ENCODE measurements around the gene OGA.

Gene OGA

DNA sequence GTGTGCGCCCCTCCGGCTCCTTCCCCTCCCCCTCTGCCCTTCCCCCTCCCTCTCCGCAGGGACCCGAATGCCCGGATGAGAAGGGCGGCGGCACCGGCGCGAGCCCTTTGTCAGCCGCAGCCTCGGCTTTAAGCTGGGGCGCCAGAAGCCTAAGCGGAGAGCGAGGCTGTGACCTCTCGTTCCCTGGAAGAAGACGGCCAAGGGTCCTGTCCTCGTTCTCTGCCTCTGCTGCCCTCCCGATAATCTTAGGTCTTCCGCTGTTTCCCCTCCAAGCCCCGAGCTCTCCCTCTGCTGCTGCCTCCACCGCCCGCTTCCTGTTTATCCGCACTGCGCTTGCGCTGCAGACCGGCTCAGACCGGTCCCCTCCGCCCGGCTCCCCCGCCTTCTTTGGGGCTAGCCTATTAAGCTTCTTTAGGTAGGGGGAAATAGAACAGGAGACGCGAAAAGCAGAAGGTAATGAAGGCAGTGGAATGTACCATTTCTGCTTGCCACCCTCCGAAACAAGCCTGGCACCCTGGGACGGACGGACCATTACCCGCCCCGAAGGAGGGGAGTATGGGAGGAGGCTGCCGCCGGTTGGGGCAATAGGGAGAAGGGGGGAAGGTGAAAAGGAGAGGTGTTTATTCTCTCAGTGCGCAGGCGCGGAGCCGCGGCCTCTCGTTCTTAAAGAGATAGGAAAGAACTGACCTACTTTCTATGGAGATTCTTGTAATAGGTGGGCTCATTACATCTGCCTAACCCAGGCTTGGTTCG, at the start of gene OGA:
TSS of gene OGA (minus strand) at position 326 of the 753 bp plus-strand sequence. CDS start 422 bp downstream, outside the sequence.
- peak; percentile 94 for DNase-seq

DNA sequence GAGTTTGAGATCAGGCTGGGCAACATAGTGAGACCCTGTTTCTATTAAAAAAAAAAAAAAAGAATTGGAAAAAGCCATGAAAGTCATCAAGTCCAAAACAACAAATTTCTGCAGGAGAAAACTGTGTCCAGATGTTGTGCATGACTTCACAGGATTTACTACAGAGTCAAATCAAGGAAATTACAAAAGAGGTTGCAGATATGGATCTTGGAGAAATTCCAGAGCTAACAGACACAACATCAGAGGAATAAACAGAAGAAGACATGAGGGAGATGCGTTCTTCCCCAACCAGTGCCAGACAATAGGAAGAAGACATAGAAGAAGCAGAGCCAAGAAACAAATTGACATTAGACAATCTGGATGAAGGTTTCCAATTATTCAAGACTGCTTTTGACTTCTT, 49.7 kb upstream of the OGA start:
- DNase-seq = no peak

DNA sequence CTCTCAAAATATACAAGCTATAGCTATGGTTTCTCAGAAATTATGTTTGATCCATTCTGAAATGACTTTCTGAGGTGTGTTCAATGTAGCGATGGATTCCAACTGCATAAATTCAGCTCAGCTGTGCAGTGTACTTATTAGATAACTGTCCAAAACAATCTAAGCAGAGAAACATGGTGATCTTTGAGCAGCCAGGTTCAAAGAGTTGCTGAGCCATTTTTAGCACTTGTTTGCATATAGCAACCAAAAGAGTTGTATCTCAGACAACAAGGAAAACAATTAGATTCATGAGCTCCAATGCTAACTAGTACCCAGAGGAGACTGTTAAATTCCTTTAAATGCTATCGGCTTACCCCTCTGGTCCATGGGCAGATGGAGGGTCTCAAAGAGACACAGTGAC, 41.3 kb upstream of the OGA start:
- no peak for DNase-seq

DNA sequence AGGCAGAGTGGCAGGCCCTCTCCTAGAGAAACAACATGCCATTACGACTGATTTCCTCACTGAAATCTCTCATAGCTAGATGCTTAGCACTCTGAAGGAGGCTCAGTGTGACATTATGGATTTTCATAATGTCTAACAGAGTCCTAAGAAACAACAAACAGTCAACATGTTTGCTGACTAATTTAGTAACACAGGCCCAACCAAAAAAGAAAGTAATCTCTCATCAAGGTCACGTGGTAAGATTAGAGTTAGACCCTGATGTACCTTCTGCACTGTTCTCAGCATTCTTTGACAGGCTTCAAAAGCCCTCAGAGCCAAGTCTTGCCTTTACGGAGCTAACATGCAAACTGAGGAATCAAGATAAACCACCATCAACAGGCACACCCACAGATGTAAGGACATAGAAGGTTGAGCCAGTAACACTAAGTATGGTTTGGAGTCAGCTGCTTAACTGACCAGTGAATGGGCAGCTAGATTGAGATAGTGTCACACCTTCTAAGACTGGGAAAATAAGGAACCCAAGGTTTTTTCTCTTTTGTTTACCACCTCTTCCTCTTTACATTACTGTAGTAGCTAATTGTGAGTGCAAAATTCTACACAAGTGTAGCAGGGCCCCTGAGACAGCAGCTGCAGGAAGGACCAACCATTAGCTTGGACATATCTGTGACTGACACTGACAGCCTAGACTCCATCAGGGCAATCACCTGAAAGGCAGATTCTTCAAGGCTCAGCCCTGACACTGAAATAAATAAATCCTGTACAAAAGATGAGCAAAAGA, 40.7 kb upstream of the OGA start:
- no peak for DNase-seq

DNA sequence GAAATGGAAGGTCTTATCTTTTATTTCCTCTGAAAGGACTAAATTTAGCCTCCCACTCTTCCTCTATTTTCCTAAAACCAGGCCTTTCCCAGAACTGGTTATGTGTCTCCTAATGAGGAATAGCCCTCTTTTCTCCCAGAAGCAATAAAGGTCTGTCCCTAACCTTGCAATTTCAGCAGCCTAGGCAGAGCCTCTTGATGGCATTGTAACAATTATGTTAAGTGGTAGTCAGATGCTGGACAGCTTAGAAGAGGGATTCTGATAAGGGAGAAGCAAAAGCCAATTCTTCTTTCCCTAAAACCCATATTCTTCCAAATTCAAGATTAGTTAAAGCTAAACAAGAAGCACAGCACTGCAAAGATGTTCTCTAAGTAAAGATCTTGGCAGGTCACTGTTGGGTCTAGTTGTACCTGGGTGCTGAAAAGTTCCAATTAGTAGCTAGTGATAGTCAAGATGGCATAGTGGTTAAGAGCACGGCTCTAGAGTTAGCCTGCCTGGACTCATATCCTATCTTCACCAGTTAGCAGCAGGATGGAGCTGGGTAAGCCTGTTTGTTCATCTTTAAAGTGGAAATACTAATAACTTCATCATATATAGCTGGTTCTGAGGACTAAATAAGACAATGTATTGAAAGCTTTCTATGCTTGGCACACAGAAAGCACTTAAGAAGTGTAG, 39.7 kb upstream of the OGA start:
- DNase-seq = no peak

DNA sequence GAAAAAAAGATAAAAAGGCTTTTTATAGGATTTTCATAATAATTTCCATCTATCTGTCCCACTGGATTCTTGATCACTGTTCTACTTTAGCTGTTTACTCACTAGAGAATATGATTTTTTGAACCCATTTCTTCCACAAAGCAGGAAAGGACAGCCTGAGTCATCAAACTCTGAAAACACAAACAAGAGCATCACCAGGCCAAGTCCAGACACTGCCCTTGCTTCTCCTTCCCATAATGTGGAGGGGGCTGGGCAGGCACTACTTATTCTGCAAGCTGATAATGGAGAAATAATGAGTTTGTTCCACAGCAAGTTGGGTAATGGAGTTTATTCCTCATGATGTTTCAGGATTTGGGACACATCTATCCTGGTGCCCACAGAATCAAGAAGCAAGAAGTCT, 38.4 kb upstream of the OGA start:
- DNase-seq = no peak

DNA sequence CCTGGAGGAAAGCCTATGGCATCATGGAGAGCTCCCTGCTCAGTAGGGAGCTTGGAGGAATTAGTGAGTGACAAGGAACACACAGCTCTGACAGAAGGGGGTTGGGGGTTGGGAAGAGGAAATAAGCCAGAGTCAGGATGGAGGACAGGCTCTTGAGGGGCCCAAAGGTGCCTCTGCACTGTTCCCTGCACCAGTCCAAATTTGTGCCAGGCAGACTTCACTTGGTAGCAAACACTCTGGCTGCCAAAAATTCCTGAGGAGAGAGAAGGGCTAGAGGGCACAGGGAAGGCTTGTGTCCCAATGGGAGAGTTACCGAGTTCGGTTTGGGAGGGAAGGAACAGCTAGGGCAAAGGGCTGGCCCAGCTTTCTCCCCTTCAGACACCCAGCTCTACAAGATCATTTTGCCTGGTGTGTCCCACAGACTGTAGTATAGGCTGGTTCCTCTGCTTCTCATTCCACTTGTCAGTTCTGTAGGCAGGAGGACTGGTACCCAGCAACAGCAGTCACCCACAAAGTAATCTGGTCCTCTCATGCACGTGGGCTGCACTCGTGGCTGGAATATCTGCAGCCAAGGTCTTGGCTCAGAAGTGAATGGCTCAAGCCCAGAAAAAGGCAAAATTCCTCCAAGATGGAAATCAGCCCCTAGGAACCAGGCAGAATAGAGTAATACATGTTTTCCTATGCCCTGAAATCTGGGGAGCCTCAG, 33.3 kb upstream of the OGA start:
- DNase-seq = no peak

DNA sequence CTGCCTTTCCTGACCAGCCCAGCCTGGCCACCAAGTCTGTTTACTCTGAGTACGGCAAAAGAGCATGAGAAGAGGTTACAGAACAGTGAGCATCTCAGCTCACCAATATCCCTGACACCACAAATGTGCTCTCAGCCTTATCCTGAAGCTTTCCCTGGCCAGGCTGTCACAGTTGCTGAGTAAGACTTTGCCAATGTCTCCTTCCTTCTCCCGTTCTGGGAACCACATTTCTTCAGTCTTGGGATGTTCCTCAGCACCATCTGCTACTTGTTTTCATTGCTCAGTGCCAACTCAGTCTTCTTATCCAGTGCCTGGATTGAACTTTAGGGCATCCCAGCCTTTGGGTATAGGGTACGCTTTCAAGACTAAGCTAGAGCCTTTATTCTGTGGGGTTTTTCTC, 32.5 kb upstream of the OGA start:
- no peak for DNase-seq

DNA sequence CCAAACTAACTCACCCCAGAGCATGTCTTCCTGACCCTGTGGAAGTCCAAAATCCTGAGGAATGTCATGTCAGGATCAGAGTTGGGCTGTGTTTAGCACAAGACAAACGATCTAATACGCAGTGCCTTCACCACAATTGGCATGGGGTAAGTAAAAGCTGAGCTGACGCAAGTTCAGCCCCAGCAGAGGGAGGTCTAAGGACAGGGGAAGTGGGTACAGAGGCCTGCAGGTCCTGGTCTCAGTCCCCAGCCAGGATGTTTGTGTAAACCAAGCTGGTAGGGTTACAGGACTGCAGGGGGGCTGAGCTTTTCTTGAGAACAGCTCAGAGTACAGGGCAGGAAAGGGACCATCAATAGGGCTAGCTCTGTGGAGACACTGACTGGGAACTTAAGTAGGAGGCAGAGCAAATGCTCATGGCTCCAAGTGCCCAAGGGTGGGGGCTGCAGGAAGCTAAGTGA, 30.7 kb upstream of the OGA start:
- no peak for DNase-seq

DNA sequence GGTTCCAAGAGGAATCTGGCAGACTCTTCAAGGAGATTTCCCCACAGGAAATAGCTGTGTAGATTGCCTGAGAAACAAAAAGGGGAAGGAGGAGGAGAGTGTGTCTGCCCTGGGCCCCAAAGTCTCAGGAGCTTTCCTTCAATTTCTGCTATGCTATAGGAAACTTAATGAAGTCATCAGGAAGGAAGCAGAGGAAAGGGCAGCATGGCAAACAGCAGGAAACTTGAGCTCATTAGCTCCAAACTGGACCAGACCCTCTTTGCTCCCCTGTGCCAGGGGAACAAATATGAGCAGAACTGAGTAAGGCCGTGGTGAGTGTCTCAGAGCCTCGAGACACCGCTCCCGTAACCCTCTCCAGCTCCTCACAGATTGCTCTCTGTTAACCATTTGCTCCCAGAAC, 30.2 kb upstream of the OGA start:
- no peak for DNase-seq

DNA sequence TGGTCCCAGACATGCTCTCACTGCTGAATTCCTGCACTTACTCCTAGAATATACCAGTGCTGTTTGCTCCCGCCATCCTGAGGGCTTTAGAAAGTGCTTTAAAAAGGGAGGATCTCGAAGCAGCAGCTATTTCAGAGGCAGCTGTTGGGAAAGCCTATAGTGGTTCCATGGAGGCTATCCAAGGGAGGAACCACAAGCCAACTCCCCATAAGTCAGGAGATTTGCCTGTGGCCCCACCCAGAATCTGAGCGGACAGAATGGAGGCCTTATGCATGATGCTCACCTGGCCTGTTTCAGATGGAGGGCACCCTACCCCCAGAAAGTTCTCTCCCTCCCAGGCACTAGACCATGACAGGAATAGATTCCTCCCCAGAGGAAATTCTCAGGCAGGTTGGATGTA, 27.6 kb upstream of the OGA start:
- no peak for DNase-seq

DNA sequence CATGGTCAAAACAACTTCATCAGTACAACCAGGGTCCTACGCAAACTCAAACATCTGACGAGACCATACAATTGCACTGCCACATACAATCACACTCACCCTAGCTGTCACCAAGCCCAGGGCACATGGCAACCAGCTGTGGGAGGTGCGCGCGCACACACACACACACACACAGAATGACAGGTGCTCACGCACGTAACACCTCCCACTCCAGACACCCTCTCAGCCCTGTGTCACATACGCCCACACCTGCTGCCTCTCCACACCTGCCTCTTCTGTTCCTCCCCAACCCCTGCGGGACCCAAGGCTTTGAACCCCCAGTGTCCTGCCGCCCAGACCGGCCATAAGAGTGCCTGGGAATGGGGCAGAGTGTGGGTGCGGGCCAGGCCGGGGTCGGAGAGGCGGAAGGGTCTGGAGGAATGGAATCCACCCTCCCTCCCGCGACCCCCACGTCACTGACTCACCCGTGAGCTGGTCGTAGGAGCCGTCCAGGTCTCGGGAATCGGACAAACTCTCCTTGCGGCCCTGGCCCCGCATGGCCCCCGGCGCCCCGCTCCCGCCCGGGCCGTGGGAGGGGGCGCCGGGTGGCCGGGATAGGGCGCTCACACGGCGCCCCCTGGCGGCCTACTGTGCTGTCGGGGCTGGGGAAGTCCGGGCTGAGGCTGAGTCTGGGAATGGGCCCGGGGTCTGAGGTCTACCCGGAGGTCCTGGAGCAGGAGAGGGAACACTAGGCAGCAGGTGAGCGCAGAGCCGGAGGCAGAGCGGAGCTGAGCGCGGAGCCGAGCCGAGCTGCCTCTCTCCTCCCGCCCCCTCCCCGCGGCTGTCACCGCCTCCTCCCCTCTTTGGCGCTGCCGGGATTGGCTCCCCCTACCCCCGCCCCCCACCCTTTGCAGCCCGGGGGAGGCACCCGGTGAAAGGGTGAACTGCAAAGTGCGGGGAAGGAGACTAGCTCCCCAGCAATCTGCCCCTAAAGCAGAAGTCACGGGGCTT, 25.1 kb upstream of the OGA start, which contains the start of gene KCNIP2:
TSS of gene KCNIP2 (minus strand) at position 769 of the 990 bp plus-strand sequence. CDS start at position 537, 232 bp downstream.
- DNase-seq = peak; percentile 61

DNA sequence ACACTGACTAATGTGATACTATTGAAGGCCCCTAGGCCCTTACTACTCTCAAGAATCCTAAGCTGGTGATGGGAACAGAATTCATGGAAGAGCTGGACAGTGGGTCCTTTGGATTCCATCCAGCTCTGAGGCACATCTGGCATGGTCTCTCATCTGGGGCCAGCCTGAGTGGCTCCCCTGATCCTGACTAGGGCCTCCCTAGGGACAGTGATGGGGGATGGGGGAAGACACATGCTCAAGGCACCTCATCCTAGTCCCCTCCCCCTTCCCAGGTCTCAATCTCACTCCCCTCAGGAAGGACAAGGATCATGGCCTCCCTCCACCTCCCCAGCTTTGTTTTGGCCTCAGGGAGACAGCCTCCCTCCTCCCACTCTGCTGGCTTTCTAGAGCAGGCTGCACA, 23.6 kb upstream of the OGA start:
- no peak for DNase-seq

DNA sequence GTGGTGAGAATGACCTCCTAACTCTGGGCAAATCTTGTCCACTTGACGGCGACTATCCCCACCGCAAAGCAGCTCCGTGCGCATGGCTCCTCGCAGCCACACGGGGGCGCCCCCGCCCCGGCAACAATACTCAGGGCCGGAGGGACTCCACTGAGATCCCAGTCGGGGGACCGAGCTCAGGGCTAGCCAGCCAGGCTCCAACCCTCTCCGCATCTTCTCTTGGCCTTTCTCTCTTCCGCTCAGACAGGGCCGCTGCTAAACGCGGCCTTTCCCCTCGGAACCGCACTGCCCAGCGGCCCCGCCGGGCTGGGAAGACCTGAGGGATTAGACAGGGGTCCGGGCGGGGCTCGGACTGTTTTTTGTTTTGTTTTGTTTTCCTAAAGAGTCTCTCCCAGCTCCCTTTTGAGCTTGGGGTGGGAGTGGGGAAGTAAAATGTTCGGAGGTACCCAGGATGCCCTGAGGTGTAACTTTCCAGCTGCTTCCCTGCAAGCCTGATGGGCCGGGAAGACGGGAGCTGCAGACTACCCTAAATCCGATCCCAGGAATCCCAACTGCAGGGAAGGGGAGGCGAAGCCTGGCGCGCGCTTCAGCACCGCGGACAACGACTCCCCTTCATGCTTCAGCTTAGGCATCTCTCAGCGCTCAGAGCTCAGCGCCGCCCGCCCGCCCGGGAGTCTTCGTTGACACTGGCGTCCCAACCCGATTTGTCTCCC, 22.7 kb upstream of the OGA start:
- DNase-seq = peak; percentile 61

DNA sequence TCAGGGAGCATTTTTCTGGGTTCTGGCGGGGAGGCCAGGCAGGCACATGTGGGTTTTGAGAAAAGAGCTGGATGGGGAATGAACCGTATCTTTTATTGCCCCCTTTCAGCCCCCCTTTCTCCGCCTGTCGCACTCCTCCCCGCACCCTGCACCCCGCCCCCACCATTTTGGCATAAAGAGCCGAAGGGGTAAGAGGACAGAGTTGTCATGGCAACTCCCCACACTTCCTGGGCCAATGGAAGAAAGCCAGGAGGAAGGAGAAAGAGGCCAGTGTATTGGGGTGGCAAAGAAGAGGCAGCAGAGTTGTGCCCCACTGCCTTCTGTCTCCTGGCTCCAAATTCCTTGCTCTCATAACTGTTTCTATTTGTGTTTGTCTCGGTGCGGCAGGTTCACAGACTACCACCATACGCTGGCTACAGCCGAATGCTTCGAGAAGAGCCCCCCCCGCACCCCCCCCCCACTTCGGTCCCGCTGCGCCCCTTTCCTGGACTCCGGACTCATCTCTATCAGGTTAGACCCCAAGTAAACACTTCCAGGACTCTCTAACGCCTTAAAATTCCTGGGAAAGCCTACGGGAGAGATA, 21.9 kb upstream of the OGA start:
- no peak for DNase-seq

DNA sequence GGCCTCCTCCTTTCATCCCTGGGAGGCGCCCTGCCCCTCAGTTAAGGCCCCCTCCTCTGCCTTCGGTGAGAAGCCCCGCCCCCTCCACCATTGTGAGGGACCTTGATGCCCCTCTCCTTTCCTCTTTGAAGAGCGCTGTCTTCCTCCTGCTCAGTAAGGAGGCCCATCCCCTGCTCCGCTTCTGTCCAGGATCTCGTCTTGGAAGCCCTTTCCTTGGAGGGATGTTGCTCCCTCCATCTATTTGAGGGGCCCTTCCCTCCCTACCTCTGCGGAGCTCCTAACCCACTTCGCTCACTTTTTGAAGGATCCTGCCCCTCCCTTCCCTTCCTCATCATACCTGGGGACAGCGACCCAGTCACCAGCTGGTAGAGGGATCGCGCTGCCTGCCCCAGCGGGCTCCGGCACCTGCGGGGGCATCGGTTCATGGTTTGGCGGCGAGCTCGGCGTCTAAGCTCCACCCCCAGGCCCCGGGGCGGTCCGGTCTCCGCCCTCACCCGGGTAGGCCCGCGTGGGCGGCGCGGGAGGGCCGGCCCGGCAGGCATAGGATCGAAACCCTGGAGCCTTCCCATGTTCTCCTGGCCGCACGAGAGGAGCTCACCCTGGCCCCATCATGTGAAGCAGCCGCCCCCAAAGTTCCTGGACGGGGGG, 21.3 kb upstream of the OGA start:
- peak; percentile 57 for DNase-seq

DNA sequence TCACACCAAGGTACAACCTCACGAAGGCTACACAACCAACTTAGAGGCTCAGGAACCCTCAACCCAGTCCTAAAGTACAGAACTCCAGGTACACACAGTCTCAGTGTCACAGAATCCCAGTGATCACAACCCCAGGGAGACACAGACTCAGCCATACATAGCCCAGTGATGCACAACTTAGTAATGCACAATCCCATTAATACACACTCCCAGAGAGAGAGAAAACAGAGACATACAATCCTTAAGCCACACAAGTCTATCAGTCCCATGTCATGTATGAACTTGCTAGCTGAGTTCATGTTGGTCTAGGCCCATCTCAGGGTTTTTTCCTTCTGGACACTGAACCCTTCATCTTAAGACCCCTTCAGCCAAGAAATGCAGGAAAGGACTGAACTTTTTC, 20.8 kb upstream of the OGA start:
- DNase-seq = no peak

DNA sequence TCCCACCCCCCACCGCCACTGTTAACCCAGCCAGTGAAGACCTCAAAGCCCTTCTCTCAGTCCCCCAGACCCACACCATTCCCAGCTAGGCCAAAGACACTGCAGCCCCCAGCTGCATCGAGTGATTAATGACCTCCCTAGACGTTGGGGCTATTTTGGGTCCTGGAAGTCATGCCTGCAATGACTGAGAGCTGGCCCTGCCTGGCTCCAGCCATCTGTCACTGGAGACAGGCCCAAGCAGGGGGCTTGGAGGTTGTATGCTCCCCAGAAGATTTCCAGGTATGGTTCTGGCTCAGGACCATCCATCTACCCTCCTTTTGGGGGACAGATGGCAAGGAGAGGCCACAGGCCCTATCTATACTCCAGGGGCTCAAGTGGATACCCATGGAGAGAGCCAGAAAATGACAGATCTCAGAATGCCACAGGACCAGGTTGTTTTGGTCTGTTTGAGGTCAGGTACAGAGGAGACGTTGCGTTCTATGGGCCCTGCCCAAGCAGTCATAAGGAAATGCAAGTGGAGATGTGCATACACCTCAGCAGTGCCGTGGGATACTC, 20.2 kb upstream of the OGA start:
- DNase-seq = no peak

DNA sequence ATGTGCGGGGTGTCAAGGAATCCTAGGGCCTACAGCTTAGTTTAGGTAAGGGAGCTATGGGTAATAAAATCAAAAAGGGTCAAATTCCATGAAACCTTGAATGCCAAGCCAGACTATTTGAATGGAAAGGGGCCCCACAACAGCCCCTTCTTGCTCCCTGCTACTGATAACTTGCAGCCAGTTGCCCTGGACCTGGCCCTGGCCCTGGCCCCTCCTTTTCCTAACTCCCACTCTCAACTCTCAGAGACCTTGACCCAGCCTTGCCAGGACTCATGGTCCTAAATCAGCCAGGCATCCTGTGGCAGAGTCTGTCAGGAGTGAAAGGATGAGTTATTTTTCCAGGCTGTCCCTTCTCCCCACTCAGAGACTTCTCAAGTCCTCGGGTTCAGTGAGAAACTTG, 19.5 kb upstream of the OGA start:
- DNase-seq = no peak

DNA sequence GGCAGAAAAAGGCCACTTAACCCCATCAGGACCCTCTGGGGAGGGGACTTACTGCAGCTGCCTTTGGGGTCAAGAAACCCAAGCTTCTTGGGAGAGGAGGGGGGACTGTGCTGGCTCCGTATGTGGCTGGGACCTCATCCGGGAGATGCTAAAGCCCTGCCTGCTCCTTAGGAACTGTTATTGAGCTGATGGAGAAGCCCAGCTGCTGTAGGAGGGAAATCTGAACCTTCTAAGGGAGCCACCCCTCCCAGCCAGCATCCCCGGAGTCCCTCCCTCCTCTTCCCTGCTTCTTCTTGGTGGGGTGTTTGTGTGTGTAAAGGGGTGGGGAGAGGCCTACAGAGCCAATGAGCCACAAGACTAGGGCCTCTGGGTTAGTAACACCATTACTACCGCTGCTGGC, 17.1 kb upstream of the OGA start:
- no peak for DNase-seq

Measured in activated T-cell treated with anti-CD3 and anti-CD28 coated beads for 4 hours (primary cell).